Midbrain (tissue), 1 donor: ENCODE results near the gene KRTAP3-2.

Source experiments
- DNase-seq: peaks from one replicate; lab custom pipeline; 2025; lab: John Stamatoyannopoulos, UW

Gene KRTAP3-2

DNA sequence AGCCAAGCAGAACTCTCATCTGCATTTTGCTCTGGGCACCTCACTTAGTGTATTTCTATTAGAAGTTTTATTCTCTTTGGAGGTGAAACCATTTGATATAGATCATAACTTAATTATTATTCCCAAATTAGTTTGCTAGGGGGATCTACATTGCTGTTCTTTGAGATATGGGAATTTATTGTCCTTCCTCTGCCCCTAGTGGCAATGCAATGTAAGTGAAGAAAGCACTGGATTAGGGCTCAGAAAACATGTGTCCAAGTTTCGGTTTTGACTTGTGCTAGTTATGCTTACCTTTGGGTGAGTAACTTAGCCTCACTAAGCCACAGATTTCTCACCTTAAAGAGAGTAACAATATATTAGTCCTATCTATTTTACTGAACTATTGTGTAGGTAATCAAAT is 35.9 kb downstream of the KRTAP3-2 start:
- DNase-seq, result no peak

DNA sequence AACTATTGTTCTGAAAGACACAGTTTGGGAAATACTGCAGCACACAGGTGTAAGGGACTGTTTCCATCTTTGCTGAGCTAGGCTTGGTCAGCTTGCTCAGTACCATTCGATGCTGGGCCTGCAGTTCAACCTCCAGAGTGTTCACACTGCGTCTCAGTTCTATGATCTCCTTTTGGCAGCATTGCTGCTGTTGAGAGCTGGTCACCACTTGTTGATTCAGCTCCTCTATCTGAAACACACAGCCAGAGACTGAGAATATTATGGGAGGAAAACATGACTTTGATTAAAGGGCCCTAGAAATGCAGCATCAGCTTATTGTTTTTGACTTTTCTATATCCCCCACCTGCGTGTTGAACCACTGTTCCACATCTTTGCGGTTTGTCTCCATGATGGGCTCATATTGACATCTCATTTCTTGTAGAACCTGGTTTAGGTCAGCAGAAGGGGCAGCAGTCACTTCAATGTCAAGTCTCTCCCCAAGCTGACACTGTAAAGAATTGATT is 37.6 kb downstream of the KRTAP3-2 start:
- DNase-seq, result no peak

DNA sequence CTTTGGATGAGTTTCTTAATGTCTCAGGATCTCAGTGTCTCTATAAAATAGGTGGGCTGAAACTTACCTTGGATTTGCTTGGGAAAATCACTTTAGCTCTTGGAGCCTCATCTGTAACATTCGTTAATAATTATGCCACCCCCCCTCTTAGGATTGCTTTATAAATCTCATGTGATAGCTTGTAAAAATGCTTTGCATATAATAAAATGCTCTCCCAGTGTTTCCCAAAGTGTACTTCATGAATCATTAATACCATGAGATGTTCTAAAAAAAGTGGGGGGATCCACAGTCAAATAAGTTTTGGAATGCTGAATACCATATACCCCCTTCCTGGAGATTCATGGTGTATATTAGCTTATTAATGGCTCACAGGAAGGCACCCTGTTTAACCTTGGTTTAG is 38.1 kb downstream of the KRTAP3-2 start:
- DNase-seq, result no peak

DNA sequence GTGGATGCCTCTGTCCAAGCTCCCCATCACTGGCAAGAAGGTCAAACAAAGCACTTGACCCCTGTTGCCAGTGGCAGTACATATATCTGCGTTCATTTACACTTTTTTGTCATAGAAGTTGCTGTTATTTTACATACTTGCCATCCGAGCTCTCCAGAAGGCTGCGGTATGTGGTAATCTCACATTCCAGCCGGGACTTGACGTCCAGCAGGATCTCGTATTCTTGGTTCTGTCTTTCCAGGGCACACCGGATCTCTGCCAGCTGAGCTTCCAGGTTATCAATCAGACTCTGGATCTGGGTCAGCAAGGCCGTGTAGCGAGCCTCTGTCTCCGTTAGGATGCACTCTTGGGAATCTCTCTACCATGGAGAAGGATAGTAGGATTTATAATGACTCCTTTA is 39.6 kb downstream of the KRTAP3-2 start:
- DNase-seq, result no peak

DNA sequence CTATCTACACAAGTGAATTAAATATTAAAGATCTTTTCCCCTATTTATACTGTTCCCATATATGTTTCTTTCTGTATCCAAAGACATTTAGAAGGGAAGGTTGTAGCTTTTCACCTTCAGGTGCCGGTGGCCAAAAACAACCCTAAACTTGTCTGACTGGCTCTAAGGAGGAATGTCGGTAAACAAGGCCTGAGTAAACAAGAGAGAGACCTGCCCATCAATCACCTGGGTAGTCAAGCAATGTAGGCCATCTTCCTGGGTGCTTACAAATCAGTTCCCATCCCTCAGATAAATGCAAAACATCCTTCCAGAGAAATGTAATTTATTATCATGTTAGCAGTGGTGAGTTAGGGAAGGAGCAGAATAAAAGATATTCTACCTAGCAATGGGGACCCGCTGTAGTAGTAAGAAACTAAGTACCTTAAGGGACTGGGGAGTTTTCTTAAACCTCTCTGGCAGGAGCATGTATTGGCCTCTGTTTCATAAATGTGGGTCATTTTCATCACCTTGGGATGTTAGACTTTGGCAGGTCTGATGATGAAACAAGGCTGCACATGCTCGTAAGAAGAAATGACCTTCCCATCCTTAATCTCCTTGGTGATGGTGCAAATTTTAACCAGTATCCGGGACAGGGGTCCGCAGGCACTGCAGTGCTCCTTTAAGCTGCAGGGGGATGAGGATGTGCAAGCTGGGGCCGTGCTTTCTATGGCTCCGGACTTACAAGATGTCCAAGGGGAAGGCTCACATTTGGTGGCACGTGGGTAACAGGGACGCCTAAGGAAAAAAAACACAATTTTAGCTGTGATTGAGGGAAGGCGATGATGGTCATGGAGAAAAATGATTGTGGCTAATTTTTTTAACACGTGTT is 41.4 kb downstream of the KRTAP3-2 start:
- DNase-seq, result no peak

DNA sequence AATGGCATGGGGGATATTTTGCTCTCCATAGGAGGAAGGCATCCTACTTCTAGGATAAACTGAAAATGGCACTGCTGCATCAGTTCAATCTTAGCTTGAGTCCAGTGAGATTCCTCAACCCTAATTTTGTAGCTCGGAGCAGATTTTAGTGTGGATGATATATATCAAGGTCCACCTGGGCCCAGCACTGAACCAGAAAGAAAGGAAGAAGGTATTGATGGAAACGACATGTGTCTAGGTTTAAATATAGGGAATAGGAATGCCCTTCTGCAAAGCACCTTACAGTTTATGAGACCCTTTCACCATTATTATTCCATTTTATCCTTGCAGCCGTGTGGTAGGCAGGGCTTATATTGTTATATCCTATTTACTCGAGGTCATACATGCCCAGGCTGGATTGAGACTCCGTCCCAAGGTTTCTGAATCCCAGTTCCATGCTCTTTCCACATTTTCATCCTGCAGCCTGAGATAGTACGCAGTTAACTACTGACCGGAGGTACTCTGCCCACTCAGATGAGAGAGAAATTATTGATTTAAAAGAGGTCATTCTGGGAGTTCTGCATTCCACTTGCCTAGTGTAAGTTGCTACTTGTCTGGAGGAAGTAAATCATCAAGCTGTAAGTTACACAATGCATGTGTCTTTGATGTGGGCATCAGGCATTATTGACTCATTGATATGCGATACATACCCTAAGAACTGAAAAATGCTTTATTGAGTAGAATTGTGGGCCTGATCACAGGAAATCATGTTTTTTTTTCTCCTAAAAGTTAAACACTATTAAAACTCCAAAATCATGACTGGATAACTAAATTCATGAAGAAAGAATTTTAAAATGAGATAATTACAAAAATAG is 43.1 kb downstream of the KRTAP3-2 start:
- no peak for DNase-seq

DNA sequence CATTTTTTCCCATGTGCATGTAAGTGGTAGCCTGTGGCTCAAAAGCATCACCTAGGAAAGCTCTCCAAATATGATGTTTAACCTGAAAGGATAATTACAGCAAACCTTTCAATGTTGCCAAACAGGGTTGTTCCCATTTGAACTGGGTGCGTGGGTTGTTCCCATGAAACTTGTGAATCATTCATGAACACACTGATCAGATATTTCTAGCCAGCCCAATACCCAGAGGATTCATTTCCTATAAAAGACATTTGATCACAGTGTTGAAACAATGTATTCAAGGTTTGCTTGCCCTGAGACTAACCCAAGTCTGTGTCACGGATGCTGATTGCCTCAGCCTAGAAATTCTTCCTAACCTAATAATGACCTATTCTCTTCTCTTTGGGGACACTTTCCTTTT is 45.8 kb downstream of the KRTAP3-2 start:
- DNase-seq, result no peak

DNA sequence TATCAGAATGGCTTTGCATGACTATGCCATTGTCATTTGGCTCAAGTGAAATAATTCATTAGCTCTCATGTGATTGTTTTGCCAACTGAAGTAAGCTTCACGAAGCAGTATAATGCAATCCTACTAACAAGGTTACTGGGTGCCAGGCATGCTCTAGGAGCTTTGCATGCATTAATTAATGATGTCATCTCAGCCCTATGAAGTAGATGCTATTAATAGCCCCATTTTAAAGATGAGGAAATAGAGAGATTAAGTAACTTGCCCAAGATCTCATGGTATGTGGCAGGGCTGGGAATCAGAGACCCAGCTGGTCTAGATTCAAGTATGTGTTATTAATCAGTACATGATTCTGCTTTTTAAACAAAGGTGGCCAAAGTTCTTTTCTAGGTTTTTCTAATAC is 47.0 kb downstream of the KRTAP3-2 start:
- no peak for DNase-seq

DNA sequence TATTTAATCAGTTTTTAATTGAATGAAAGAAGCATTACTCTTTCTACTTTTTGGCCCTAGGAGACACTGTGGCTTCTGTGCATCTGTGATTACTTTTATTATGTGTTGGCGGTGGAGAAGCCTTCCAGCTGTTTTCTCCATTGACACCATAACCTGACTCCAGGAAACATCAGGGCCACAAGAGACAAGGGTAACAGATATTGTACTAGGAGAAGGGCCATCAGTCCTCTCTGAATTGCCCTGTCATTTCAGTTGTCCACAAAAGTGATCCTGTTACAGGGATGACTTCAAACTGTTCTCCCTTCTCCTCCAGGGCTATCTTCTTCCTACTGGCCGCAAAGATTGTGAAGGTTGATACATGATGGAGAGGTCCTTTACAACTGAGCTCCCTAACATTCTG is 47.6 kb downstream of the KRTAP3-2 start:
- no peak for DNase-seq

DNA sequence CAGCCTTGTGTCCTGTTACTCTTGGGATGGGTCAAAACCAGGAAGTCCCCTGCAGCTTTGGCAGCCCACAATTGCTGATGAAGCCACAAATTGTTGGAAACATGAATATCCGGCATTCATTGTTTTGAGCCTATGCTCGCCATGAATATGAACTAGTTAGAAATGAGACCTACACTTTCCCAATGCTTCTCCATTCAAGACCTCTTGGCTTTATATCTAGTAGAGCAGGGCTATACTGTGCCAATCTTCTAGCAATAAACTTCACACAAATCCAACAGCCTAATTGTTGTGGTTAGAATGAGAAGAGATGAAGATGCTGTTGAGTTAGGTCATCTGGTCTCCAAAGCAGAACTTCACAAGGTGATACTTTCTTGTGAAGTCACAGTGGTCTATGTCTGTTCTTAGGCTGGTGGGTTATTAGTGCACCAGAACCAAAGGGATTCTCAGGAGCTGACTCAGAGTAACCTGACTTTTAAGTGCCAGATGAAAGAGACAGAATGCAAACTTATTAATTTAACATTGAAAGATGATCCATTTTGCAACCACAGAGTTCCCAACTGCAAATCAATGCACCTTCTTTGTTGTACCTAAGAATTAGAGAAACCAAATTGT is 48.6 kb downstream of the KRTAP3-2 start:
- DNase-seq, result no peak

DNA sequence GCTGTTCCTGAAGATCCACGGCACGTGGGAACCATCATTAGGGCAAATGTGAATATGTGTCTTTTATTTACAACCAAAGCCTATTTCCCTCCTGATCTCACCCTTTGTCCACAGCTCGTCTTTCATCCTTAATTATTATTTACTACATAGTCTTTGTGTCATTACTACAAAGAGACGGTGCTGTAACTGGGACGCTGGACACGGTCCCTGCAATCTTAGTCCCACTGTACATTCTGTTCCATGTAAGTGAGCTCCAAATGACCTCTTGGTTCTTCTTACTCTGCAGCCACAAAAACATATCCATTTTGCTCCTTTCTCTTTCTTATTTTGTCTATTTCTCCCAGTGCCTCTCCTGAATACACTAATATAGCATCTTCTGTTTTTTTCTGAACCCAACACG is 49.5 kb downstream of the KRTAP3-2 start:
- no peak for DNase-seq

DNA sequence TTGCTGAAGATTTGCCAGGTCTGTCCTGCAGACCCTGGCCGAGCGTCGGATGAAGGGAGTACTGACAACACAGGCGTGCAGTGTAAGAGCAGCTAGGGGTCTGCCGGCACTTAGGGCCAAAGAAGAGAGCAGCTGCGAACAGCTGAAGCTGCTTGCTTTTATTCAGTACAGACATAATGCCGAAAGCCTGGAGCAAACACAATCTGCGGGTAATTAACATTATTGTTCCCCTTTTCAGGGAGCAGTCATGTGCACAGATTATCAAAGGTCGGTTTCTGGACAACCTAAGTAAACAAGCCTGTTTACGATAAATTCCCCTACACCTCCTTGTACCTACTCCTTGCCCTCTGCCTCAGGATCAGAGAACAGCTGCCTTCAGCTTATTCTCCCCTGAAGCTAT is 50.3 kb downstream of the KRTAP3-2 start:
- no peak for DNase-seq
